H1 (cell line): Measurements from ENCODE around the gene ILK. TPM values are rescaled to one million over a fixed set of nuclear protein-coding genes. Genes with fewer than 3 reads are reported as not detected.
A peak's percentile ranks its signal among the peaks of the same experiment; 100 is the strongest.

Experiments used
- CTCF ChIA-PET: fragments of 300-600 bp; sonication (Branson Sonifier 250); formaldehyde crosslinking; loops from one replicate; lab custom pipeline; 2021; ENCODE audit not compliant: partially characterized antibody; lab: Charles Lee
- POLR2A ChIA-PET: fragments of 300-600 bp; sonication (Branson Sonifier 250); formaldehyde crosslinking; loops from one replicate; lab custom pipeline; 2021; ENCODE audit warnings: inconsistent platforms; ENCODE audit not compliant: partially characterized antibody; lab: Charles Lee
- DNase-seq, 2 experiments: peaks; one replicate each; pipeline versions ENCODE4 v3.0.0 to v3.0.0-alpha.2; 2010 to 2022; ENCODE audit warnings: low spot score in 2 of 2, low read depth in 1 of 2, mixed read lengths in 1 of 2
- FAIRE-seq: peaks from 2 replicates; lab custom pipeline; 2011; peaks lifted over from hg19 to GRCh38; lab: Jason Lieb, UNC
- H2AFZ ChIP-seq: 2 replicates; pipeline ENCODE4 v1.8.1; 2012; ENCODE audit warnings: low read length, inconsistent platforms
- H2AK5ac ChIP-seq: 2 replicates; pipeline ENCODE4 v1.6.1; 2013; ENCODE audit warnings: low read depth, low read length
- H2BK120ac ChIP-seq: replicated peaks from 2 replicates; pipeline ENCODE3; 2013; ENCODE audit warnings: low read depth, low read length, inconsistent platforms
- H2BK12ac ChIP-seq: 2 replicates; pipeline ENCODE4 v1.6.1; 2013; ENCODE audit warnings: low read depth, low read length
- H2BK15ac ChIP-seq: 2 replicates; pipeline ENCODE4 v1.6.1; 2013; ENCODE audit warnings: low read length
- H2BK20ac ChIP-seq: 2 replicates; pipeline ENCODE4 v1.6.1; 2013; ENCODE audit warnings: low read length
- H2BK5ac ChIP-seq: 2 replicates; pipeline ENCODE4 v1.6.1; 2013; ENCODE audit warnings: low read depth, low read length
- H3K14ac ChIP-seq: 2 replicates; pipeline ENCODE4 v1.6.1; 2013; ENCODE audit warnings: inconsistent platforms; ENCODE audit not compliant: insufficient read length
- H3K18ac ChIP-seq: 2 replicates; pipeline ENCODE4 v1.6.1; 2013; ENCODE audit warnings: low read length; ENCODE audit errors: extremely low read depth
- H3K23ac ChIP-seq: 2 replicates; pipeline ENCODE4 v1.6.1; 2013; ENCODE audit warnings: inconsistent platforms; ENCODE audit not compliant: insufficient read length
- H3K23me2 ChIP-seq: 2 replicates; pipeline ENCODE4 v1.6.1; 2013; ENCODE audit warnings: low read depth, low read length
- H3K27ac ChIP-seq: 2 replicates; pipeline ENCODE4 v1.6.1; 2011; ENCODE audit warnings: low read depth, low read length, inconsistent platforms
- H3K27me3 ChIP-seq, 4 experiments: replicated peaks in 1 of 4; 1 replicate in 1 of 4; 2 replicates in 3 of 4; pipeline versions ENCODE4 v1.6.1 to v1.8.1; 2011 to 2013; ENCODE audit warnings: low read length in 3 of 4, mild to moderate bottlenecking in 3 of 4, inconsistent platforms in 2 of 4, mixed read lengths in 2 of 4, moderate library complexity in 1 of 4; ENCODE audit not compliant: control insufficient read depth in 3 of 4, insufficient read depth in 3 of 4; ENCODE audit errors: extremely low read depth in 1 of 4
- H3K36me3 ChIP-seq, 4 experiments: 2 replicates each; pipeline versions ENCODE4 v1.6.1 to v1.8.1; 2011 to 2013; ENCODE audit warnings: mild to moderate bottlenecking in 4 of 4, low read length in 3 of 4, moderate library complexity in 2 of 4, control low read depth in 1 of 4, inconsistent platforms in 1 of 4; ENCODE audit not compliant: insufficient read depth in 4 of 4, control insufficient read depth in 2 of 4
- H3K4ac ChIP-seq: replicated peaks from 2 replicates; pipeline ENCODE3; 2013; ENCODE audit warnings: low read length, low read depth, mixed read lengths, inconsistent platforms; ENCODE audit not compliant: insufficient read length
- H3K4me1 ChIP-seq, 4 experiments: replicated peaks in 1 of 4; 1 replicate in 1 of 4; 2 replicates in 3 of 4; pipeline versions ENCODE4 v1.6.1 to v1.8.1; 2011 to 2013; ENCODE audit warnings: low read length in 3 of 4, inconsistent platforms in 2 of 4, mixed read lengths in 1 of 4; ENCODE audit not compliant: insufficient read depth in 4 of 4, control insufficient read depth in 3 of 4
- H3K4me2 ChIP-seq, 2 experiments: 2 replicates each; pipeline versions ENCODE4 v1.6.1 to v1.8.1; 2011 to 2013; ENCODE audit warnings: low read depth in 2 of 2, low read length in 2 of 2, control low read depth in 1 of 2, inconsistent platforms in 1 of 2, mild to moderate bottlenecking in 1 of 2; ENCODE audit not compliant: insufficient read depth in 1 of 2
- H3K4me3 ChIP-seq, 4 experiments: fragments of 200-600, 300-600 bp in 1 of 4; sonication (generic), shearing (Covaris generic), sonication (Bioruptor Twin) in 1 of 4; 2 replicates each; pipeline versions ENCODE4 v1.5.1 to v1.8.1; 2011 to 2016; ENCODE audit warnings: low read length in 4 of 4, low read depth in 3 of 4, control low read depth in 2 of 4, inconsistent platforms in 2 of 4, mild to moderate bottlenecking in 2 of 4, mixed read lengths in 1 of 4, moderate library complexity in 1 of 4; ENCODE audit not compliant: insufficient read depth in 2 of 4; ENCODE audit errors: extremely low read depth in 1 of 4
- H3K56ac ChIP-seq: replicated peaks from 2 replicates; pipeline ENCODE3; 2013; ENCODE audit warnings: low read depth, mild to moderate bottlenecking, mixed read lengths, low read length, inconsistent platforms; ENCODE audit not compliant: insufficient read length
- H3K79me1 ChIP-seq: 2 replicates; pipeline ENCODE4 v1.6.1; 2013; ENCODE audit warnings: low read depth, low read length, control low read depth
- H3K79me2 ChIP-seq, 2 experiments: 2 replicates each; pipeline versions ENCODE4 v1.6.1 to v1.8.1; 2012 to 2013; ENCODE audit warnings: low read length in 2 of 2, mild to moderate bottlenecking in 2 of 2, inconsistent platforms in 1 of 2; ENCODE audit not compliant: insufficient read depth in 2 of 2, control insufficient read depth in 1 of 2
- H3K9ac ChIP-seq, 4 experiments: replicated peaks in 1 of 4; 1 replicate in 1 of 4; 2 replicates in 3 of 4; pipeline versions ENCODE4 v1.6.1 to v1.8.1; 2011 to 2013; ENCODE audit warnings: low read depth in 3 of 4, low read length in 3 of 4, control low read depth in 2 of 4, mild to moderate bottlenecking in 2 of 4, moderate library complexity in 2 of 4, inconsistent platforms in 1 of 4; ENCODE audit errors: extremely low read depth in 1 of 4
- H3K9me3 ChIP-seq, 2 experiments: 2 replicates each; pipeline versions ENCODE4 v1.6.1 to v1.8.1; 2012 to 2013; ENCODE audit warnings: mild to moderate bottlenecking in 2 of 2, moderate library complexity in 2 of 2, control low read depth in 1 of 2, inconsistent platforms in 1 of 2, low read depth in 1 of 2, low read length in 1 of 2, mixed read lengths in 1 of 2; ENCODE audit not compliant: insufficient read depth in 2 of 2
- H4K20me1 ChIP-seq, 2 experiments: replicated peaks in 1 of 2; 2 replicates each; pipeline versions ENCODE3 to v1.8.1; 2011 to 2013; ENCODE audit warnings: inconsistent platforms in 2 of 2, low read length in 2 of 2, mild to moderate bottlenecking in 1 of 2; ENCODE audit not compliant: insufficient read depth in 2 of 2, control insufficient read depth in 1 of 2
- H4K5ac ChIP-seq: 2 replicates; pipeline ENCODE4 v1.6.1; 2013; ENCODE audit warnings: low read length, low read depth, mixed read lengths, inconsistent platforms; ENCODE audit not compliant: insufficient read length
- H4K8ac ChIP-seq: 2 replicates; pipeline ENCODE4 v1.8.0; 2013; ENCODE audit warnings: mild to moderate bottlenecking, moderate library complexity, low read length, inconsistent platforms; ENCODE audit not compliant: insufficient read depth; ENCODE audit errors: extremely low read depth
- H4K91ac ChIP-seq: replicated peaks from 2 replicates; pipeline ENCODE3; 2013; ENCODE audit warnings: low read length, mixed read lengths, inconsistent platforms; ENCODE audit not compliant: insufficient read length
- BCL11A ChIP-seq, 2 experiments: IDR thresholded peaks; one replicate each; pipeline ENCODE4 v1.6.1; 2011; ENCODE audit warnings: low read depth in 2 of 2, low read length in 2 of 2, mild to moderate bottlenecking in 2 of 2
- CREB1 ChIP-seq: IDR thresholded peaks from 2 replicates; pipeline ENCODE4 v1.6.1; 2012; ENCODE audit warnings: inconsistent platforms
- HDAC6 ChIP-seq: IDR thresholded peaks from one replicate; pipeline ENCODE4 v1.7.1; 2012; ENCODE audit warnings: low read depth, mild to moderate bottlenecking, inconsistent platforms, low read length, moderate library complexity
- NRF1 ChIP-seq: IDR thresholded peaks from 2 replicates; pipeline ENCODE4 v1.6.1; 2011; ENCODE audit warnings: mild to moderate bottlenecking, low read depth, low read length, improper control_type of control experiment
- RAD21 ChIP-seq, 2 experiments: IDR thresholded peaks in 1 of 2; conservative IDR thresholded peaks in 1 of 2; 2 replicates each; pipeline ENCODE4 v1.6.1; 2011; ENCODE audit warnings: low read depth in 2 of 2, low read length in 2 of 2, improper control_type of control experiment in 1 of 2, inconsistent platforms in 1 of 2, mild to moderate bottlenecking in 1 of 2, moderate library complexity in 1 of 2
- SP2 ChIP-seq: IDR thresholded peaks from 2 replicates; pipeline ENCODE4 v1.6.1; 2012; ENCODE audit warnings: mild to moderate bottlenecking, low read length, inconsistent platforms
- TAF7 ChIP-seq: optimal IDR thresholded peaks from 2 replicates; pipeline ENCODE3; 2011; ENCODE audit warnings: low read depth, mild to moderate bottlenecking, inconsistent platforms, low read length, moderate library complexity, borderline replicate concordance
- WGBS, 2 experiments: shearing (Covaris generic) in 1 of 2; methylation state at CpG; one replicate each; pipeline versions ENCODE4 v1.1.6 to v1.1.7; 2013 to 2015; ENCODE audit warnings: low lambda C conversion rate in 2 of 2, mixed read lengths in 2 of 2, inconsistent platforms in 1 of 2, low coverage in 1 of 2, missing lambda C conversion rate in 1 of 2; ENCODE audit not compliant: insufficient replicate concordance in 2 of 2, insufficient coverage in 1 of 2, insufficient read length in 1 of 2; ENCODE audit errors: extremely low coverage in 1 of 2, missing lambda C conversion rate in 1 of 2; 5-methylcytosine and 5-hydroxymethylcytosine counted together
- polyA plus RNA-seq, 7 experiments: library from polyadenylated mRNA; depleted of rRNA in 3 of 7; stranded (reverse) in 5 of 7; unstranded in 2 of 7; fragments of >200 nt in 5 of 7; fragments of 200-250 nt in 2 of 7; gene quantifications; 1 replicate in 5 of 7; 2 replicates in 1 of 7; 4 replicates in 1 of 7; pipeline versions ENCODE4 v1.2.1 to v1.2.3, GENCODE V29; 2011 to 2013; ENCODE audit warnings: missing spikeins in 2 of 7, mixed read lengths in 2 of 7
- total RNA-seq: library from RNA; stranded (reverse); fragmentation: NEBNext Ultra II Directional; extraction: Animal tissue kit (Norgen Biotek cat#: 25700); gene quantifications from 2 replicates; pipeline ENCODE4 v1.2.1, GENCODE V29; 2021
- TF ChIP-seq, protein P1 (sequence below), 3 experiments: IDR thresholded peaks; 1 replicate in 2 of 3; 2 replicates in 1 of 3; pipeline versions ENCODE4 v1.5.1 to v1.6.1; 2011; ENCODE audit warnings: low read length in 3 of 3, mild to moderate bottlenecking in 3 of 3, inconsistent platforms in 2 of 3, low read depth in 1 of 3, moderate library complexity in 1 of 3; ENCODE audit not compliant: insufficient read depth in 1 of 3; ENCODE audit errors: control extremely low read depth in 1 of 3

The ILK gene
- total and polyA plus RNA-seq, 2 of the 8 experiments (the other 6 are each of a cell fraction or from before 2014, with no cell fraction given) = 91.4 to 132 TPM

DNA sequence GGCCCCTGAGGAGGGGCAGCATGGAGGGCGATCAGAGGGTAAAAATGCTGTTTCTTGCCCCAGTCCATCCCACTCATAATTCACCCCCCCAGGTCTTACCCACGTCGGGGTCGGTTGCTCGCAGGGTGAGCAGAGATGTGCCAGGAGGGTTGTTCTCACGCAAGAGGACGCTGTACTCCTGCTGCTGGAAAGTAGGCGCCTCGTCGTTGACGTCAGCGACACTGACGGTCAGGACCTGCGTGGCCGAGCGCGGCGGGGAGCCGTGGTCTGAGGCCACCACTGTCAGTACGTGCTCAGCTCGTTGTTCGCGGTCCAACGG, 26.0 kb downstream of the ILK start:
- Histone ChIP-seq H2BK20ac (no peak overlapping the region), H3K4me3 (peak overlapping the region in 3 of 4 experiments; percentile 31 to 60 (median 48); a peak in 3 of 8 replicates), H3K79me2 (no peaks in the 10 kb centered on the region), H3K23ac (no peak overlapping the region), H3K79me1 (no peaks in the 10 kb centered on the region; the same call in 1 of the 2 replicates), H3K27me3 (peaks cover 13 to 43% (median 34%) of the 10 kb centered on the region in 4 experiments), H2BK120ac (no peak overlapping the region), H3K14ac (no peak overlapping the region), H3K4ac (no peak overlapping the region), H3K23me2 (peaks cover 12% of the 10 kb centered on the region), H2BK12ac (no peak overlapping the region), H4K91ac (no peak overlapping the region)
- 71% methylated on average over 24 of the region's 24 CpGs; no CpG with 5 or more reads in 1 of the 2 experiments for WGBS, 2 experiments
- DNase-seq (no peak), FAIRE-seq (no peak)
- TF ChIP-seq RAD21 (IDR thresholded peaks at IDR 0.05 in 1 of 2, conservative IDR thresholded peaks at IDR 0.05 in 1 of 2; ENCODE audit: low read depth in 2 of 2, low read length in 2 of 2) (peak; percentile 30 to 36; a peak in 3 of 4 replicates), HDAC6 (no peak), SP2 (no peak), NRF1 (no peak), TAF7 (no peak), BCL11A (IDR thresholded peaks at IDR 0.05; ENCODE audit: low read depth in 2 of 2, low read length in 2 of 2) (no peak), CREB1 (peak; percentile 52; the same call in 1 of the 2 replicates)
- TF ChIP-seq, protein P1, sequence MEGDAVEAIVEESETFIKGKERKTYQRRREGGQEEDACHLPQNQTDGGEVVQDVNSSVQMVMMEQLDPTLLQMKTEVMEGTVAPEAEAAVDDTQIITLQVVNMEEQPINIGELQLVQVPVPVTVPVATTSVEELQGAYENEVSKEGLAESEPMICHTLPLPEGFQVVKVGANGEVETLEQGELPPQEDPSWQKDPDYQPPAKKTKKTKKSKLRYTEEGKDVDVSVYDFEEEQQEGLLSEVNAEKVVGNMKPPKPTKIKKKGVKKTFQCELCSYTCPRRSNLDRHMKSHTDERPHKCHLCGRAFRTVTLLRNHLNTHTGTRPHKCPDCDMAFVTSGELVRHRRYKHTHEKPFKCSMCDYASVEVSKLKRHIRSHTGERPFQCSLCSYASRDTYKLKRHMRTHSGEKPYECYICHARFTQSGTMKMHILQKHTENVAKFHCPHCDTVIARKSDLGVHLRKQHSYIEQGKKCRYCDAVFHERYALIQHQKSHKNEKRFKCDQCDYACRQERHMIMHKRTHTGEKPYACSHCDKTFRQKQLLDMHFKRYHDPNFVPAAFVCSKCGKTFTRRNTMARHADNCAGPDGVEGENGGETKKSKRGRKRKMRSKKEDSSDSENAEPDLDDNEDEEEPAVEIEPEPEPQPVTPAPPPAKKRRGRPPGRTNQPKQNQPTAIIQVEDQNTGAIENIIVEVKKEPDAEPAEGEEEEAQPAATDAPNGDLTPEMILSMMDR (IDR thresholded peaks at IDR 0.05; ENCODE audit: control extremely low read depth in 1 of 3, insufficient read depth in 1 of 3, low read depth in 1 of 3, low read length in 3 of 3) = peak in 2 of 3 experiments; percentile 2 to 14; a peak in 1 of 4 replicates
- TF ChIP-seq, all 59 proteins: peak for 3
- H3K36me3 ChIP-seq = peaks cover 0 to 3% (median 1%) of the 10 kb centered on the region in 4 experiments; a peak in 3 of 8 replicates
- H4K5ac ChIP-seq = no peak overlapping the region
- H2BK5ac ChIP-seq = no peak overlapping the region
- no peak overlapping the region for H3K27ac ChIP-seq
- peak overlapping the region; percentile 83; the same call in 1 of the 2 replicates for H4K8ac ChIP-seq
- ChIA-PET POLR2A (interaction anchor here (1.0 to 2.0 kb wide), 5 partner anchors 8 to 54 kb away, joined by 3 to 9 read pairs (median 6); partner anchors contain the start of genes MRPL17, TAF10 and TPP1), CTCF (interaction anchor here (0.6 to 1.9 kb wide), 5 partner anchors 10 to 130 kb away, joined by 3 to 8 read pairs (median 4); partner anchors contain the start of gene TPP1)
- no peak overlapping the region for H3K56ac ChIP-seq
- H2BK15ac ChIP-seq = no peak overlapping the region
- peaks cover 5 to 10% of the 10 kb centered on the region in 2 experiments for H4K20me1 ChIP-seq
- no peak overlapping the region for H2AK5ac ChIP-seq
- H3K18ac ChIP-seq = no peak overlapping the region
- H3K4me2 ChIP-seq = peak overlapping the region; percentile 57 to 82
- H3K4me1 ChIP-seq = peaks cover 0 to 6% (median 2%) of the 10 kb centered on the region in 4 experiments; a peak in 3 of 7 replicates
- peak overlapping the region in 2 of 4 experiments; percentile 28 to 34; a peak in 2 of 7 replicates for H3K9ac ChIP-seq
- no peak overlapping the region for H2AFZ ChIP-seq
- no peaks in the 10 kb centered on the region for H3K9me3 ChIP-seq
